ENCODE data around the gene ZNF598.

- TF ChIP-seq CTCF (IDR thresholded peaks at IDR 0.05; ENCODE audit: insufficient read depth, low read depth, low read length) (no peak), EZH2 (IDR thresholded peaks at IDR 0.05; ENCODE audit: insufficient read depth, low read length) (no peak)
Observed at GRCh38 chr16:2034696-2035430, 25.2 kb upstream of the ZNF598 start.

Measured in astrocyte (in vitro differentiated cells and primary cell).